ENCODE results near the gene PCDHGB3.

- TF ChIP-seq EZH2 (IDR thresholded peaks at IDR 0.05; ENCODE audit: low read length, missing control alignments) (no peak), CTCF (conservative IDR thresholded peaks at IDR 0.05 in 1 of 2, IDR thresholded peaks at IDR 0.05 in 1 of 2; ENCODE audit: low read depth in 1 of 2, low read length in 2 of 2) (no peak)
Observed at GRCh38 chr5:141419074-141419880, 49.2 kb downstream of the PCDHGB3 start.

Measured in fibroblast of lung (primary cell).